Endodermal cell (in vitro differentiated cells): ENCODE measurements around the gene DGKK. TPM values are rescaled to one million over a fixed set of nuclear protein-coding genes. Genes with fewer than 3 reads are reported as not detected.

Experiments
- DNase-seq: peaks from one replicate; pipeline ENCODE4 v3.0.0-alpha.2; 2017
- H3K27ac ChIP-seq: 2 replicates; pipeline ENCODE4 v1.5.1; 2013; ENCODE audit warnings: mild to moderate bottlenecking, low read depth, low read length, moderate library complexity
- H3K27me3 ChIP-seq: 2 replicates; pipeline ENCODE4 v1.6.1; 2013; ENCODE audit warnings: mild to moderate bottlenecking, low read length, moderate library complexity; ENCODE audit not compliant: insufficient read depth, control insufficient read depth, poor library complexity, severe bottlenecking
- H3K36me3 ChIP-seq: 2 replicates; pipeline ENCODE4 v1.7.0; 2013; ENCODE audit warnings: mild to moderate bottlenecking, low read length, moderate library complexity; ENCODE audit not compliant: control insufficient read depth, insufficient read depth
- H3K4me1 ChIP-seq: one replicate; pipeline ENCODE4 v1.7.0; 2013; ENCODE audit warnings: low read length; ENCODE audit not compliant: control insufficient read depth, insufficient read depth
- H3K4me3 ChIP-seq: 2 replicates; pipeline ENCODE4 v1.5.1; 2013; ENCODE audit warnings: mild to moderate bottlenecking, low read length, moderate library complexity
- H3K9ac ChIP-seq: 2 replicates; pipeline ENCODE4 v1.6.1; 2013; ENCODE audit warnings: mild to moderate bottlenecking, low read length, moderate library complexity; ENCODE audit not compliant: poor library complexity, severe bottlenecking; ENCODE audit errors: extremely low read depth
- H3K9me3 ChIP-seq: 2 replicates; pipeline ENCODE4 v1.6.1; 2013; ENCODE audit warnings: mild to moderate bottlenecking, low read length, moderate library complexity; ENCODE audit not compliant: control insufficient read depth
- H3K27ac Mint-ChIP-seq: 2 replicates; pipeline ENCODE4 v1.8.0; 2020; ENCODE audit warnings: mixed read lengths
- H3K27me3 Mint-ChIP-seq: 2 replicates; pipeline ENCODE4 v1.8.0; 2021; ENCODE audit warnings: mild to moderate bottlenecking, mixed read lengths; ENCODE audit not compliant: insufficient read depth
- H3K36me3 Mint-ChIP-seq: 2 replicates; pipeline ENCODE4 v1.8.0; 2020; ENCODE audit warnings: low read depth, mixed read lengths
- H3K4me1 Mint-ChIP-seq: 2 replicates; pipeline ENCODE4 v1.8.0; 2020; ENCODE audit warnings: mixed read lengths
- H3K4me3 Mint-ChIP-seq: 2 replicates; pipeline ENCODE4 v1.8.0; 2020; ENCODE audit warnings: mild to moderate bottlenecking, moderate library complexity, mixed read lengths
- H3K9me3 Mint-ChIP-seq: 2 replicates; pipeline ENCODE4 v1.8.0; 2020; ENCODE audit warnings: mild to moderate bottlenecking, mixed read lengths
- WGBS, 2 experiments: methylation state at CpG; one replicate each; pipeline versions ENCODE4 v1.1.5 to v1.1.7; 2013; ENCODE audit warnings: missing lambda C conversion rate in 2 of 2, mixed read lengths in 1 of 2; ENCODE audit not compliant: insufficient coverage in 1 of 2, insufficient read length in 1 of 2; 5-methylcytosine and 5-hydroxymethylcytosine counted together
- total RNA-seq, 2 donors: library from RNA; stranded (reverse); fragmentation: NEBNext Ultra II Directional in 1 of 2; extraction: Animal tissue kit (Norgen Biotek cat#: 25700) in 1 of 2; gene quantifications; 2 replicates in 1 of 2; 3 replicates in 1 of 2; pipeline ENCODE4 v1.2.1, GENCODE V29; 2021
- TF ChIP-seq, protein P1 (sequence below): fragments of 200-600 bp; sonication (generic); conservative IDR thresholded peaks from 2 replicates; pipeline ENCODE4 v1.5.0; 2021; ENCODE audit warnings: antibody characterized with exemption, mild to moderate bottlenecking

DGKK gene
- total RNA-seq, 2 donors from 2014 or later, result 3.5 to 4.8 TPM

DNA sequence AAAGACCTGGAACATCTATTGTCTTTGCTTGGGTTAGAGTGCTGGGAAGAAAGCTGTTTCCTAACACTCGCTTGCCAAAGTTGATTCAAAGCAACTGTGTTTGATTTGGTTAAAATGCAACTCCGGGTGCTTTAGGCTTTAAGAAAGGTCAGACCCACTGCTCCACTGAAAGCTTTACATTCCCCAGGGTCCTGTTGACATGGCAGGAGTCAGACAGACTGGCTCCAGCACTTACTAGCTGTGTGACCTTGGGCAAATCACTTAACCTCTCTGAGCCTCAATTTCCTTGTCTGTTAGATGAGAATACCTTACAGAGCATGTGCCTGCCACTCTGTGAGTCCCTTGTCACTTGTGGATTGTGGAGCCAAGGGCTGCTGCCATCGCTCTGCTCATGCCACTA, 39.0 kb downstream of the DGKK start:
- peaks cover 29% of the 10 kb centered on the region for H3K4me1 Mint-ChIP-seq
- Histone ChIP-seq H3K4me3 (no peak overlapping the region), H3K27ac (no peak overlapping the region), H3K36me3 (no peaks in the 10 kb centered on the region), H3K9me3 (no peaks in the 10 kb centered on the region), H3K9ac (no peak overlapping the region), H3K4me1 (no peaks in the 10 kb centered on the region), H3K27me3 (no peaks in the 10 kb centered on the region)
- H3K9me3 Mint-ChIP-seq, result peaks cover 48% of the 10 kb centered on the region
- no peaks in the 10 kb centered on the region for H3K36me3 Mint-ChIP-seq
- 97% methylated on average over 2 of the region's 3 CpGs; no CpG with 5 or more reads in 1 of the 2 experiments for WGBS, 2 experiments
- H3K27ac Mint-ChIP-seq, result no peak overlapping the region
- TF ChIP-seq, protein P1, sequence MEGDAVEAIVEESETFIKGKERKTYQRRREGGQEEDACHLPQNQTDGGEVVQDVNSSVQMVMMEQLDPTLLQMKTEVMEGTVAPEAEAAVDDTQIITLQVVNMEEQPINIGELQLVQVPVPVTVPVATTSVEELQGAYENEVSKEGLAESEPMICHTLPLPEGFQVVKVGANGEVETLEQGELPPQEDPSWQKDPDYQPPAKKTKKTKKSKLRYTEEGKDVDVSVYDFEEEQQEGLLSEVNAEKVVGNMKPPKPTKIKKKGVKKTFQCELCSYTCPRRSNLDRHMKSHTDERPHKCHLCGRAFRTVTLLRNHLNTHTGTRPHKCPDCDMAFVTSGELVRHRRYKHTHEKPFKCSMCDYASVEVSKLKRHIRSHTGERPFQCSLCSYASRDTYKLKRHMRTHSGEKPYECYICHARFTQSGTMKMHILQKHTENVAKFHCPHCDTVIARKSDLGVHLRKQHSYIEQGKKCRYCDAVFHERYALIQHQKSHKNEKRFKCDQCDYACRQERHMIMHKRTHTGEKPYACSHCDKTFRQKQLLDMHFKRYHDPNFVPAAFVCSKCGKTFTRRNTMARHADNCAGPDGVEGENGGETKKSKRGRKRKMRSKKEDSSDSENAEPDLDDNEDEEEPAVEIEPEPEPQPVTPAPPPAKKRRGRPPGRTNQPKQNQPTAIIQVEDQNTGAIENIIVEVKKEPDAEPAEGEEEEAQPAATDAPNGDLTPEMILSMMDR, result no peak
- H3K4me3 Mint-ChIP-seq, result no peak overlapping the region
- DNase-seq, result no peak
- no peaks in the 10 kb centered on the region for H3K27me3 Mint-ChIP-seq

DNA sequence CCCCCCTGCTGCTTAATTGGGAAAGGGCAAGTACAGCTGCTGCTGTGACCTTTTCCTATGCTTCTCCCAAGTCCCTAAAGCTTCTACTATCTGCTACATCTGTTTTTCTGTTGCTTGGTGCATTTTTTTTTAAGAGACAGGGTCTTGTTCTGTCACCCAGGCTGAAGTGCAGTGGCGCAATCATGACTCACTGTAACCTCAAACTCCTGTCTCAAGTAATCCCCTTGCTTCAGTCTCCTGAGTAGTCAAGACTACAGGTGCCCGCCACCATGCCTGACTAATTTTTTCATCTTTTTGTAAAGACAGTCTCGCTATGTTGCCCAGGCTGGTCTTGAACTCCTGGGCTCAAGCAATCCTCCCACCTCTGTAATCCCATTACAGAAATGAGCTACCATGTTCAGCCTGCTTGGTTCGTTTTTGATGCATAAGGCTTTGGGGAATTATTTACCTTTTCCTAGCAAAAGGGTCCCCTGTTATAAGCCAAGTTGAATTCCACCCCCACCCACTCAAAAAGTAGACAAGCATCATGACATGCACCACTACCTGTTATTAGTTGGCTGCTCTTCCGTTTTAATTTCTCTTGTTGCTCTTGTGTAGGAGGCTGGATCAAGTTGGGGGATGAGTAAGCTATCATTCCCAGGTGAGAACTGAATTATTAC, 39.6 kb downstream of the DGKK start:
- Mint-ChIP-seq H3K27ac (no peak overlapping the region), H3K36me3 (no peaks in the 10 kb centered on the region), H3K27me3 (no peaks in the 10 kb centered on the region), H3K9me3 (peaks cover 46% of the 10 kb centered on the region), H3K4me3 (no peak overlapping the region), H3K4me1 (peaks cover 27% of the 10 kb centered on the region)
- Histone ChIP-seq H3K27me3 (no peaks in the 10 kb centered on the region), H3K9me3 (no peaks in the 10 kb centered on the region), H3K9ac (no peak overlapping the region), H3K36me3 (no peaks in the 10 kb centered on the region), H3K27ac (no peak overlapping the region), H3K4me3 (no peak overlapping the region), H3K4me1 (no peaks in the 10 kb centered on the region)
- no peak for DNase-seq
- WGBS, 2 experiments, result 91% methylated on average over 5 of the region's 5 CpGs; no CpG with 5 or more reads in 1 of the 2 experiments
- TF ChIP-seq, protein P1, result no peak

DNA sequence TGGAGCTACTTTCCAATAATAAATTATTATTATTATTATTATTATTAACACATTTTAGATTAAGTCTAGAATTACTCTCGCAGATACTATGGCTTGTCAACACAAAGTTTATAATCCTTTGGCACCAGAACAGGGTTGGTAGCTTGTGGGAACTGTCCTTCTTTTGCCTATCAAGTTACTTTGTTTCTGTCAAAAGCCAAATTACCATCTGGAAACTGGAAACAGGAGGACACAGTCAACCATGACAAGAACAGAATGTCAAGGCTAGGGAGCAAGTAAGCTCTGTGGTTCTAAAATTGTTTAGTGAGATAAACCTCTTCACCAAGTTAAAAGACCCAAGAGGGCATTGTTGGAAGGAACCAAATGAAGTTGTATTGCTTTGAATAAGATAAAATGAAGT, 42.5 kb downstream of the DGKK start:
- Mint-ChIP-seq H3K4me3 (no peak overlapping the region), H3K9me3 (peaks cover 38% of the 10 kb centered on the region), H3K36me3 (no peaks in the 10 kb centered on the region), H3K27ac (no peak overlapping the region), H3K4me1 (peaks cover 15% of the 10 kb centered on the region), H3K27me3 (no peaks in the 10 kb centered on the region)
- Histone ChIP-seq H3K4me1 (no peaks in the 10 kb centered on the region), H3K27ac (no peak overlapping the region), H3K4me3 (no peak overlapping the region), H3K9me3 (no peaks in the 10 kb centered on the region), H3K9ac (no peak overlapping the region), H3K36me3 (no peaks in the 10 kb centered on the region), H3K27me3 (no peaks in the 10 kb centered on the region)
- 100% methylated on average over 1 of the region's 1 CpG; no CpG with 5 or more reads in 1 of the 2 experiments for WGBS, 2 experiments
- TF ChIP-seq, protein P1, result no peak
- DNase-seq, result no peak
